Pons (tissue), 1 donor: Measurements from ENCODE around the gene GABRG3.

Source experiments
- DNase-seq: peaks from one replicate; pipeline ENCODE4 v3.0.0-alpha.2; 2016; ENCODE audit warnings: low spot score

Gene GABRG3

DNA sequence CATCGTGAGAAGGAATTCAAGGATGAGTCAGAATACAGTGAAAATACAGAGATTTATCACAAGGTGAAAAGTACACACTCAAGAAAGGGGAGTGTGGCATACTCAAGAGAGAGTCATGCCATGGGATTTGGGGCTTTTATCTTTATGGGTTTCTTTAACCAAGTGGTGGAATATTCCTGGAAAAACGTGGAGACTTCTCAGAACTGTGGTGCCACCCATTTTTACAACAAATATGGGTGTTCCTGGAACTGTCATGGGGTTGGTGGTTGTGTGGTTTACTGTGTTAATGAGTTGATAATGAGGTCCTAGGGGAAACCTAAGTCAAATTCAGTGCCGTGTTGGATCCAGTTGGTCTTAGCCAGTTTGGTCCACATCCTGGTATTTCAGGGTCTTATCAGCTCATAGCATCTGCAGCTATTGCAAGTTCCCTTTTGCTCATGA lies 497.2 kb downstream of the GABRG3 start:
- DNase-seq: no peak

DNA sequence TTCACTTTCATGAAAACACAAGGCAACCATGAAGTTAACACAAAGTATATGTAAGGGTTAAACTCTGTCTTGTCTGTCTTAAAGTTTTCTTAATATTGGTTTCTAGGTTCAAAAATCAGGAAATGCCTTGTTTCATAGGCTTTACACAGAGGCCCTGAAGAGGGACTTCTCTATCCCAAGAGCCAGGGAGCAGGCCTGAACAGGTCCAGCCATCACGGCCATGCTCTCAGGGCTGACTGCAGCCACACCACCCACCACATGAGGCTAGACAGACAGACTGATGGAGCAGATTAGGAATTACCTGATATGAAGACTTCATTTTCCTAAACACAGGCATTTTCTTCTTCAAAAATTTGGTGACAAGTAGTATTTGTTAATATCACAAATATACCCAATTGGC lies 502.9 kb downstream of the GABRG3 start:
- DNase-seq: no peak

DNA sequence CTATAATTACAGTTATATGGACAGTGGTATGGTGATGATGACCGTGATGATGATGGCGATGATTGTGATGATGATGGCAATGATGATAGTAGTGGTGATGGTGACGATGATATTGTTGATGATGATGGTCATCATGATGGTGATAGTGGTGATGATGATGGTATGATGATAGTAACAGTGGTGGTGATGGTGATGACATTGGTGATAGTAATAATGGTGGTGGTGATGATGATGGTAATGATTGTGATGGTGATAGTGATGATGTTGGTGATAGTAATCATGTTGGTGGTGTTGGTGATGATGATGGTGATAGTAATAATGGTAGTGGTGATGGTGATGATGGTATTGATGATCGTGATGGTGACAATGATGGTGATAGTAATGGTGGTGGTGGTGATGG lies 504.4 kb downstream of the GABRG3 start:
- DNase-seq: no peak

DNA sequence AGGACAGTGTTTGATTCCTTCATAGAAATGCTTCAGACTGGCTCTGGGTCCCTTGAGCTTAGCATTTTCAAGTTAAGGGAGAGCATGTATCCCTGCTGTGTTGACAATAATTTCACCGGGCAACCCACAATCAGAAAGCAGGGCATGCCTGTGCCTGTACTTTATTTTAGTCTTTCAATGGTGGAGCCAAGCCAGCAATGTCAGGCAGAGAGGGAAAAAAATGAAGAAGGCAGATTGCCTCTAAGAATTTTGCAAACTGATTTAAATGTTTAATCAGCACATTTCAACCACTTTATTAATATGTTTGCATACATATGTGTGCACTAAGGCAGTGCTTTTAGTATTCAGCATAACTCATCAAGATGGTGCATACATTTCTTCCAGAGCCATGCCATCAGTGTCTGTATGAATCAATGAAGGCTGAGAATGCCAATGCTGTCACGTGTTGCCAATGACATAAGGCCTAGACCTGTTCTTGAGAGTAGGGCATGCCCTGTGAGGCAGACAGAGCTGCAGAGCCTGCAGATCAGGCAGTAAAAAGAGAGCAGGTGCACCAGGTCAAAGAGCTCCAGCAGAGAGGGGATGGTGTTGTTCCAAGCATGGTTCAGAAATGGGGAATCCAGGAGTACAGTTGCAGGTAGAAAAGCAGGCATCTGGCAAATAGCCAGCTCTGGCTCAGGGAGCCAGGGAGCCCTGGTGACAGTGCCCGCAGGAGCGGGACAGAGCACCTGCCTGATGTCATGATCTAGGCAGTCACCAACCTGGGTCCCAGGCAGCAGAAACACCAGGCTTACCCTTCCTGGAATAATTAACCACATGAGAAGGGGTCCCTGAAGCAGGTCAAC lies 508.5 kb downstream of the GABRG3 start:
- DNase-seq: peak; percentile 17

DNA sequence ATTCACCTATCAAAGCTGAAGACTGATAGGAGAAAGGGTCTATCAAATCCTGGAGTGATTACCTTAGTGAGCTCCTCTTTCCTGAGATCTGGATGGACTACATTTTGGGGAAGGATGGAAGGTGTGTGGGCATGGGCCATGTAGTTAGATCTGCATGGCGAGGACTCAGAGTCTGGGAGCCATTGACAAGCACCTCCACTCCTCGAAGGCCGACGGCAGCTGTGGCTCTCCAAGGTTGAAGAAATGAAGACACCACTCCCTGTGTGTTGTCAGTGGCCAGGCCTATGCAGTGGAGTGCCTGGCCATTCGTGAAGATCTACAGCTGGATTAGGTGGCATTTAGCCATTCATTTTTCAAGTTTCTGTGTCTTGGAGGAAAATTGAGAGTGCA lies 509.2 kb downstream of the GABRG3 start:
- DNase-seq: no peak

DNA sequence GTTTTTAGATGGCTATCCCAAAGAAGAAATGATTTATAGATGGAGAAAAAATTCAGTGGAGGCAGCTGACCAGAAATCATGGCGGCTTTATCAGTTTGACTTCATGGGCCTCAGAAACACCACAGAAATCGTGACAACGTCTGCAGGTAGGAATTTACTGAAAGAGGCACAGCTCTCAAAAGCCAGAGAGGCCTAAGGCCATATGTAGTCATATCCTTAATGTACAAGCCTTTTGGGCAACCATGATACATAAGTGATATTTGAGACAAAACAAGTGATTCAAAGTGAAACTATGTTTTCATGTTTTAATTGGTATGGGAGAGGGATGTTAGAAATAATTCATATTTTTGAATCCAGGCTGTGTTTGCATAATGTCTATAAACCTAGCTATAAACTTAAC lies 509.7 kb downstream of the GABRG3 start:
- no peak for DNase-seq

DNA sequence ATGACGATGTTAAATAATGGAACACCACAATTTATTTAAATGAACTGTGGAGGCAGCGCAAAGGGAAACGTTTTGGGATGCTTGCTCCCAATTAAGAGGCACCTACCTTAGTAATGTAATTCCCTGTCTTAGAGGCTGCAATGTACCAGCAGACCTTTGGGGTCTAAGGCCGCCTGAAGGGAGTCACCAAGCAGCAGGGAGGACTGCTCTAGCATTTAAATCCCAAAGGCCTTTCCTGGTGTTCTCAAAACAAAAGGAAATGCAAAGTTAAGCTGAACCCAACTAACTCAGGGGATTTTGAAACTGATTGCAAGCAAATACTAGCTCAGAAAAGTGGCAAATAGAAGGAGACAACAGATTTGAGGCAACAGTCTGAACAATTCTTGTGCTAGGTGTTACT lies 510.8 kb downstream of the GABRG3 start:
- no peak for DNase-seq

DNA sequence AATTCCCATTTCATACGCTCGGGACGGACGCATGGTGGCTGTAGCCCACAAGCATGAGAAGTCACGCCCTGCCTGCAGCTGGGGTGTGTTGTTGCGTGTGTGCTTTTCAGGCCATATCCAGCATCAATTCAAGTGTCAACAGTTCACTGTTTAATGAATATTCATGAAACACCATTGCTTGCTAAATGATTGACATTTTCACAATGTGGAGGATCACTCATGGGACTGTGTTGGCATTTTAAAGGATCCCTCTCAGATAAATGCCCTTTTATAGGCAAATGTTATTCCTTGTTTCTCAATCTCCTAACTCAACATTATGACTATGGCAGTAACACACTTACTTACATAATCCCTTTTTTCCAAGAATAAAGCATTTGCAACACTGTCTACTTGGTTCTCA lies 511.3 kb downstream of the GABRG3 start:
- DNase-seq: no peak

DNA sequence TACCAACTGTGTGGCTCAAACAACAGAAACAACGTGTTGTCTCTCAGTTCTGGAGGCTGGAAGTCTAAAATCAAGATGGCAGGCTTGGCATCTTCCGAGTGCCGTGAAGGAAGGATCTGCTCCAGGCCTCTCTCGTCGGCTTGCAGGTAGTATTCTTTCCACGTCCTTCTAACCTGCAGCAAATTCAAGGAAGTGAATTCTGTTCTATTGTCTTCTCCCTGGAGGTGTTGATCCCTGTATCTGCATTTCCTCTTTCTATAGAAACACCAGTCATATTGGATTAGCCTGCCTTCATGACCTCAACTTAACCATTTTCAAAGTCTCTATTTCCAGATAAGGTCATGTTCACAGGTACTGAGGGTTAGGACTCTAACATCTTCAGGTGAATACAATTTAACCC lies 512.1 kb downstream of the GABRG3 start:
- DNase-seq: no peak

DNA sequence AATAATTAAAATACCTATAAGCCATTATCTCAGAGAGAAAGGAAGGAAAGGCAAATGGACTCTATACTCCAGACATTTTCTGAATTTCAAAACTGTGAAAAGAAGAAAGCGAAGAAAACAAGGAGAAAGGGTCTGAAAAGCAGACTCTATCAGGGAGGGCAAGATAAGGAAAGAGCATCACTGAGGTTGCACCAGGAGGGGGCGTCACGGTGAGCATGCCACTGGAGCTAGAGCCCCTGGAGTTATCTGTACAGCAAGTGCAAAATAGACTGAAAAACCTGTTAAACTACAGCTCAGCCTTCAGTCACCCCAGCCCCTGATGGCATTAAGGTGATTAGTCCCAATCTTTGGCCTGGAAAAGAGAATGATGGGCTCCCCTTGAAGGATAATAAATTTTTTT lies 514.3 kb downstream of the GABRG3 start:
- no peak for DNase-seq

DNA sequence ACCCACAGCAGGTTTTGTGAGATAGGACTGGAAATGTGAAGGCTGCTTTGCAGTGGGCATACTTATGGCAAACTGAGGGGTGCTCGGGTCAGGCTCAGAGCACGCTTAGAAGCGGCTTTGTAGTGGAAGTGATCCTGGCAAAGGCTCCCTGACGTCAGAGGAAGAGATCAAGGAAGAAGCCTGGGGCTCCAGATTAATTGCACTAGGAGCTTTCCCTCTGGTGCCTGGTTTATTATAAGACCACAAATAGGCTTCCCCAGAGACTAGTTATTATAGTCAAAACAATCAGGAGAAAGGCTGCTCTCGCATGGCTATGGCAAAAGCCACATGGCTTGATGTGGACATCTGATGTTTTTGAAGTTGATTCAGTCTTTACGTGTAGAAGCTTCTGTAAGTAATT lies 515.1 kb downstream of the GABRG3 start:
- no peak for DNase-seq

DNA sequence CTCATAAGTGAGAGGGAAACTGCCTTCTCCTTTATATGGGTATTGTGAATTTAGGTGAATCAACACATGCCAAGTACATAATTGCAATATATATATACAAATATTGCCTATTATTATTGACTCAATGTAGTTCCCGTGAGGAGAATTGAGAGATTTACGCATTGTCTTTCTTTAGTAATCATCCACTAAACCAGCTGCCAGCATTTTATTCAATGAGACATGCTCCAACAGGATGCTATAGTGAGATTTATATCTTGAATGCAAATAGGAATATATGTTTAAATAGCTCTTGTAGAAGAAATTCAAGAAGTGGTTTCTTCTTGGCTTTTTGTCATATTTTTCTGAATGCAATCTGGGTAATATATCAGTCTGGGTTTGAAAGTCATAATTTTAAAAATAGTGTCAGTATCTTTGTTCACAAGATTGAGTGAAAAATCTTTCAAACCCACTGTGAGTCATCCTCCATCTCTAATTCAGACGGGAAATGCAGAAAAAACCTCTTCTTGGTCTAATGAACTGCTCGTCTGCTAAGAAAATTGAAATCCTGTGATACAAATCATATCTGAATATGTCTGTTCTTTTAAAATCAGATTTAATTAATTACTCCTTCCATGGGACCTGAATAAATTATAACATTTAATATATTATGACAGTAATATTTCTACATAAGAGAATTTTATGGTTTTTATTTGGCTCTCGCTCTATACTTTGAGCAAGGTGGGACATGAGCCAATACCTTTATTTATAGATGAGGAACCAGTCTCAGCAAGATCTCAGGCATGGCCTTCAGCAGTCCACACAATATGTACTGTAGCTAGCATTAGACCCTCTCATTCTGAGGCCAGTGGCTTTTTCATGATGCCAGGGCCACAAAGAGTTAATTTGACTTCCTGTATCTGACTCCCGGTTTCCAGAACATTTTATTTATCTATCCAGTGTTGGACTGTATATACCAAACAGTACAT lies 516.0 kb downstream of the GABRG3 start:
- no peak for DNase-seq

DNA sequence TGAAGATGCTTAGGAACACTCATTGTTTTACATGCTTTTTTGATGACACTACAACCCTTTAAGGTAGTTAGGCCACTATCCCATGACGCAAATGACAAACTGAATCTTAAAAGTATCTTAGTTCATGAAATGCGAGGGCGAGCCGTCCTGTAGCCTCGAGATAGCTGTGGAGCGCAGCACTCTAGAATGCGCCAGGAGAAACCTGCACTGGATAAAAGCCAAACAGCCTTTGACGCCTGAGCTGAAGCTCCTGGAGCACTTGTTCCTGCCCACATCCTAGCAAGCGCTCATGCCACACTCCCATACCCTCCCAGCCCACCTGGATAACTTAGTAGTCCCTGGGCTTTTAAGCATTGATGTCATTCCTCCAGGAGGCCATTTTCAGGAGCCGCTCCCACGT lies 516.9 kb downstream of the GABRG3 start:
- no peak for DNase-seq

DNA sequence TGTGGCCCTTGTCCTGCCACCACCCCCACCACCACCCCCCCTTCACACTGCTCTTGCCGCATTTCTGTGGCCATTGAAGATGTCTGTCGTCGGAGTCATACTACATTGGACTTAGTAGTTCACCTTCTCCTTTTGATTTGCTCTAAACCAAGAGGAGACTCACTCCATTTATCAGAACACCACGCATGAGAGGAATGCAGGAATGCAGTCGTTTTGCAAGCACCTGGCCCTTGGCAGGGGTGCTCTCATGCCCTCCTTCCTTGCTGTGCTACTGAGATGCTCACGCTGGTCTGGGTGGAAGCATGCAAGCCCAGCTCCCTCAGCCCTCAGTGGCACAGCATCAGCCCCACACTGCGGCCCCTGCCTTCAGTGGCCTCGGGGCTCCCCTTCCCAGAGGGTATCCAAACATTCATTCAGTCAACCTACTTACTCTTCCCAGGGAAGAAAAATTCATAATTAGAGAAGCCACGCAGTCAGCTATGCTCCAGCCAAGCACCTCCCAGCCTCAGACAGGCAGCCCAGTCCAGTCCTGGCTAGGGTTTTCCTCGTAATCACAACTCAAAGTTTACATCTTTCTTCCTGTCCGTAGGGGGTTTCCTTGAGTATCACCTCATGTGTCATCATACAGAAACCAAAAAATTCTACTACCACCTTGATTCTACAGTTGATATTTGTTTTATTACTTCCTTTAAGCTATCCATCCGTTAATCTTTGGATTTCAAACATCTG lies 520.0 kb downstream of the GABRG3 start:
- DNase-seq: no peak

DNA sequence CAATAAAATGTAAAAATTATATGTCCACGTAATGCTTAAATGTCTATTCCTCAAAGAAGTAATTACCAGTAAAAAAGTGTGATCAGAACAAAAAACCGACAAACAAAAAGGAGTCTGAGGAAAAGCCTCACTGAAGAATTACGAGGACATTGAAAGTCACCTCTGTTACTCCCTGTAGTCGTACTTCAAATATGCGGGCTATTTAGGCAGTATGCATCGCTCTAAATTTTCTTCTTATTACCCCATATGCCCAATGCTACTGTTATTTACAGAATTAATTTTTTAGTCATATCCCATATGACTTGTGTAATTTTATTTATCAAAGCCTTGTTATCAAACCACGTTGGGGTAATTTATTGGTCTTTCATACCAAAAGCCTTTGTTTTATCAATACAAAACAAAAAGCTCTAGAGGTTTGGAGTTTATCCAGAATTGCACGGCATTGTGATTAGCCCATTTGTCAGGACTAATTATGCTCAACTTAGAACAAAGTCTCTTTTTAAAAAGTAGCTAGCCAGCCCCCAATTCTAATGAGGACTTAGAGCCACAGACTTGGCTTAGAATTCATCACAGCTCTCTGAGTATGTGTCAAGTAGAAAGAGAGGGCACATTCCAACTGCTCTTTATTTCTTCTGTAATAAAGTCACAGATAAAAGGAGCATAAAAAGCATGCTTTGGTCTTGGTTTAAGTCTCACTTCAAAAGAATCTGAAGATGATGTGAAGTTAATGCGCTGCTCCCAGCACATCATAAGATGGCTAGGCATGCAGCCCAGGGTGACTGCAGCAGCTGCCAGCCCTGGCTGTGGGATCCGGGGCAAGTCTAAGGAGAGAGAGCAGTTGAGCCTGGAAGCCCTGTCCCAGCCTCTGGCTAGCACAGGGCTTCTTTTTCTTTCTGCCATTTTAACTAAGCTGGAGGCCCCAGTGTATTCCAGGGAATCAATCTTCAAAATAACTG lies 521.0 kb downstream of the GABRG3 start:
- peak; percentile 93 for DNase-seq

DNA sequence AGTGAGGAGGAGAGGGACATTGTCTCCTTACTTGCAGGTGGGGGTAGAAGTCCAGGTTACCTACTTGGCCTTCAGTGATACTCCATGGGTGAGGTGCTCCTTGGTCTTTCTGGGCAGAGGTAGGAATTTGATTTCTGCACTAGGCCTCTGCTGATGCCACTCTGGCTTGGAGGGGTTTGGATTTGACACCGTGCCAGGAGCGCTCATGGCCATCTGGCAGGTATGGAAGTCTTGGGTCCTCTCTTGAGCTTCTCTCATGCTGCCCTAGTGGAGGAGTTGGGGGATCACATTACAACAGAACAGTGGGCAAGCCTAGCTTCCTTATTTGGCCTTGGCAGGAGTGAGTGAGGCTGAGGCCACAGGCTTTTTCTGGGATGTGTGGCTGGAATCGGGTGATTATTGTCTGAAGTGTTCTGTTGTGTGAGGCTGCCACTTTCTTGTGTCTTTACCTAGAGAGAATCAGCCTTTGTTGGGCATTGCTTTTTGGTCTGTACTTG lies 525.0 kb downstream of the GABRG3 start:
- DNase-seq: no peak

DNA sequence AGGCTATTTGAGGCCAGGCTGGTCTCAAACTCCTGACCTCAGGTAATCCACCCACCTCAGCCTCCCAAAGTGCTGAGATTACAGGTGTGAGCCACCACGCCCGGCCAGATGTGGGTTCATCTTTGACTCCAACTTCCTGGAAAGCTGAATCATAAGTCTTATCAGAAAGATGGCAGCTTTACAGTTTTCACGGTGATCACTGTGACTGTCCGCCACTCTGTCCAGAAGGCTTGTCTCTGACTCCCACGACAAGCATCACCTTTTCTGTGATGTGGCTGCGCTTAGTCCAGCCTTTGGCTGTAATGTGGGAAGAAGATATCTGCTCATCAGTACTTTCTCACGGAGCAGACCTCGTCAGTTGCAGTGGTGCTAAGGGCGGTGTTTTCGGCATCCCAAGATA lies 527.7 kb downstream of the GABRG3 start:
- DNase-seq: no peak

DNA sequence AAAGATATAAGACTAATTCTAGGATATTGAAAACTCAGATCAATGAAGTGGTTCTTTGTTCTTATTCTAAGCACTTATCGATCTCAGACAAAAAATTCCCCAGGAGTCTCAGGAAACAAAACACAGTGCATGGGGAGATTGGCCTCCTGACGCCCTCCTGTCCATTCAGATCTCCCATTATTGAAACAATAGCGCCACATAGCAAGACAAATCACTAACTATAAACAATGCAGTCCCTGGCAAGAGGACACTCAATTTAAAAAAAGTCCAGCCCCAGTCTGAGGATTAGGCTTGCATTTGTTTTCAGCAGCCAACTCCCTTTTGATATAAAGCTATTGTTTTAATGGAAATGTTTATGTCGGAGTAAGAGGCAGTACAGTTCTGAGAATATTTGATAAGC lies 528.2 kb downstream of the GABRG3 start:
- peak; percentile 69 for DNase-seq

DNA sequence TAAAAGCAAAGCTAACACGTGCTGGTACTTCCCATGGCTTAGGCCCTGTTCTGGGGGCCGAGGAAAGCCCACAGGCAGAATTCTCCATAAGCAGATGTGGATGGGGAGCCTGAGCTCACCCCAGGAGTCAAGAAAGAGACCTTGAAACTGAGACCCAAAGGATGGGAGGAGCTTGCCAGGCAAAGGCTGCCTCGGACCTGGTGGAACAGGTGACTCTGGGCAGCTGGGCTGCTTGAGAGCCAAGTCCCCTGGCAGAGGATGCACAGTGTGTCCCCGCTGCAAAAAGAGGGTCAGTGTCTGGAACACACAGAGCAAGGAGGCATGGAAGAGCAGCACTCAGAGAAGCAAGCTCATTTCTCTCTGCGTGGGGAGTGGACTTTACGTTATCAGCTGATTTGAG lies 528.7 kb downstream of the GABRG3 start:
- DNase-seq: no peak

DNA sequence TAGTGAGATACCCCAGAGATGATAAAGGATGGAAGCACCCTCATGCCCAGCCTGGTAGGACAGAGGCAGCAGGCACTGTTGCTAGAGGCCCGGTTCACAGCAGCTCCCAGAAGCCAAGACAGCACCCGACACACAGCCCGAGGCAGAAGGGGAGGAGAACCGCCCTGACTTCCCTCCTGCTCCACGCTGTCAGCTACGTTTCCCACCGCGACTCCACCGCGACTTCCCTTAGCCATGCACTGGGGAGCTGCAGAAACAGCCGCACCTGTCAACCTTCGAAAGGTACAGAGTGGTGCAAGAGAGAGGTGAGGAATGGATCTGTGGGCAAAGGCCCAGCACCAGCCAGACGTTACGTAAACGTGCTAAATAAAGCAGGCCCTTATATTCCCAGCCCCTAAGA lies 529.2 kb downstream of the GABRG3 start:
- no peak for DNase-seq

DNA sequence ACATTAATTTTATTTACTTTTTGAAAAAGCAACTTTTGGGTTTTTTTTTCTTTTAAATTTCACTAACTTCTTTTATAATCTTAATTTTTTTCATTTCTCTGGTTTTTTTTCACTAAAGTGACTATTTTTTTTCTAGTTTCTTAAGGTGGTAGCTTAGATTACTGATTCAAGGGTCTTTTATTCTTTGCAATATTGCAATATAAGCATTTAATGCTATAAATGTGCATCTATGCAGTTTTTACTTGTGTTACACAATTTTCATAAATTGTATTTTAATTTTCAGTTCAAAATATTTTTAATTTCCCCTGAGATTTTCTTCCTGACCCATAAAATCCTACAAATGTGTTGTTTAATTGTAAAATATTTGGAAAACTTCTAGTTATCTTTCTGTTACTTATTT lies 535.8 kb downstream of the GABRG3 start:
- DNase-seq: no peak
